HG03045 (cell line): ENCODE data around the gene TASP1.
A peak's percentile ranks its signal among the peaks of the same experiment; 100 is the strongest.

Source experiments
- ATAC-seq: cut with Tn5 transposase; IDR thresholded peaks from one replicate; pipeline ENCODE4 v1.9.1; 2021; ENCODE audit warnings: mild to moderate bottlenecking, moderate library complexity; ENCODE audit not compliant: unreplicated experiment

Gene TASP1

GRCh38 chr20:13574071-13574470 lies 64.7 kb downstream of the TASP1 start:
- no peak for ATAC-seq

GRCh38 chr20:13571662-13572061 lies 67.1 kb downstream of the TASP1 start:
- no peak for ATAC-seq

- ATAC-seq, result no peak
Observed at GRCh38 chr20:13567663-13568062, 71.1 kb downstream of the TASP1 start.

GRCh38 chr20:13563854-13564253 lies 74.9 kb downstream of the TASP1 start:
- no peak for ATAC-seq

- ATAC-seq, result no peak
Observed at GRCh38 chr20:13554706-13555105, 84.0 kb downstream of the TASP1 start.

GRCh38 chr20:13554076-13554475 lies 84.7 kb downstream of the TASP1 start:
- no peak for ATAC-seq

GRCh38 chr20:13552061-13552460 lies 86.7 kb downstream of the TASP1 start:
- no peak for ATAC-seq

GRCh38 chr20:13549451-13549850 lies 89.3 kb downstream of the TASP1 start:
- no peak for ATAC-seq

GRCh38 chr20:13546497-13547131 lies 92.1 kb downstream of the TASP1 start:
- ATAC-seq, result peak; percentile 85

- no peak for ATAC-seq
Observed at GRCh38 chr20:13545790-13546189, 92.9 kb downstream of the TASP1 start.

GRCh38 chr20:13543783-13544182 lies 94.9 kb downstream of the TASP1 start:
- ATAC-seq, result no peak

GRCh38 chr20:13535627-13536026 lies 103.1 kb downstream of the TASP1 start:
- ATAC-seq, result no peak

- no peak for ATAC-seq
Observed at GRCh38 chr20:13533946-13534345, 104.8 kb downstream of the TASP1 start.

GRCh38 chr20:13530146-13530545 lies 108.6 kb downstream of the TASP1 start:
- no peak for ATAC-seq

- ATAC-seq, result no peak
Observed at GRCh38 chr20:13526551-13526950, 112.2 kb downstream of the TASP1 start.

GRCh38 chr20:13525225-13525940 lies 113.3 kb downstream of the TASP1 start:
- no peak for ATAC-seq

GRCh38 chr20:13524339-13524738 lies 114.4 kb downstream of the TASP1 start:
- no peak for ATAC-seq

GRCh38 chr20:13517831-13518230 lies 120.9 kb downstream of the TASP1 start:
- no peak for ATAC-seq

- ATAC-seq, result no peak
Observed at GRCh38 chr20:13515796-13516558, 122.8 kb downstream of the TASP1 start.

- ATAC-seq, result no peak
Observed at GRCh38 chr20:13515291-13515690, 123.4 kb downstream of the TASP1 start.

GRCh38 chr20:13510837-13511488 lies 127.8 kb downstream of the TASP1 start:
- ATAC-seq, result no peak
